GM12892 (cell line): ENCODE measurements around the gene NUP155.

Experiments
- POLR2A ChIP-seq: IDR thresholded peaks from 2 replicates; pipeline ENCODE4 v1.6.1; 2011; ENCODE audit warnings: low read depth, low read length, control low read depth
- POLR2AphosphoS5 ChIP-seq: IDR thresholded peaks from 2 replicates; pipeline ENCODE4 v1.6.1; 2011; ENCODE audit warnings: low read depth, low read length, control low read depth
- TAF1 ChIP-seq: IDR thresholded peaks from 2 replicates; pipeline ENCODE4 v1.6.1; 2011; ENCODE audit warnings: low read depth, mild to moderate bottlenecking, control low read depth, low read length, borderline replicate concordance

DNA sequence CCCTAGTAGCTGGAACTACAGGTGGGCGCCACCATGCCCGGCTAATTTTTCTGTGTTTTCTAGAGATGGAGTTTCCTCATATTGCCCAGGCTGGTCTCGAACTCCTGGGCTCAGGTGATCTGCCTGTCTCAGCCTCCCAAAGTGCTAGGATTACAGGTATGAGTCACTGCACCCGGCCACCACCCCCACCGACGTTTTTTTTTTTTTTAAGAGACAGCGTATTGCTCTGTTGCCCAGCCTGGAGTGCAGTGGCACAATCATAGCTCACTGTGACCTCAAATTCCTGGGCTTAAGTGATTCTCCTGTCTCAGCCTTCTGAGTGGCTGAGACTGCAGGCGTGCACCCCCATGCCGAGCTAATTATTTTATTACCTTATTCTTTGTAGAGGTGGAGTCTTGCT lies 46.4 kb upstream of the NUP155 start:
- no peak for TF ChIP-seq POLR2AphosphoS5
- TF ChIP-seq POLR2A: no peak
- no peak for TF ChIP-seq TAF1
